ENCODE measurements around the gene PTN.

Gene PTN

GRCh38 chr7:137297551-137298463 lies 45.7 kb downstream of the PTN start:
- Histone ChIP-seq H3K79me2 (ENCODE audit: control insufficient read depth, low read length) (no peaks in the 10 kb centered on the region), H3K9me3 (ENCODE audit: control insufficient read depth, insufficient read depth, low read length) (no peaks in the 10 kb centered on the region), H3K36me3 (ENCODE audit: control insufficient read depth, low read length) (no peaks in the 10 kb centered on the region), H3K9me2 (replicated peaks; ENCODE audit: control insufficient read depth, low read length) (no peaks in the 10 kb centered on the region; the same call in 1 of the 2 replicates), H3K4me1 (ENCODE audit: control insufficient read depth, low read length) (no peaks in the 10 kb centered on the region), H3F3A (ENCODE audit: control insufficient read depth, insufficient read depth) (no peaks in the 10 kb centered on the region), H3K27me3 (ENCODE audit: control insufficient read depth, low read length) (no peaks in the 10 kb centered on the region), H3K4me3 (ENCODE audit: low read length) (no peak overlapping the region), H3K4me2 (ENCODE audit: low read length) (no peak overlapping the region), H4K20me1 (ENCODE audit: control insufficient read depth, insufficient read depth, low read depth, low read length) (no peaks in the 10 kb centered on the region), H3K27ac (ENCODE audit: low read depth, low read length) (no peak overlapping the region)
- TF ChIP-seq EZH2phosphoT487 (IDR thresholded peaks at IDR 0.05; ENCODE audit: borderline replicate concordance, low read length) (no peak), CTCF (IDR thresholded peaks at IDR 0.05; ENCODE audit: low read depth, low read length, poor library complexity, severe bottlenecking) (no peak)

- Histone ChIP-seq H3K36me3 (ENCODE audit: control insufficient read depth, low read length) (no peaks in the 10 kb centered on the region), H3K9me2 (replicated peaks; ENCODE audit: control insufficient read depth, low read length) (no peaks in the 10 kb centered on the region; the same call in 1 of the 2 replicates), H3K27me3 (ENCODE audit: control insufficient read depth, low read length) (no peaks in the 10 kb centered on the region), H3K4me2 (ENCODE audit: low read length) (no peak overlapping the region), H4K20me1 (ENCODE audit: control insufficient read depth, insufficient read depth, low read depth, low read length) (no peaks in the 10 kb centered on the region), H3K4me1 (ENCODE audit: control insufficient read depth, low read length) (no peaks in the 10 kb centered on the region), H3K9me3 (ENCODE audit: control insufficient read depth, insufficient read depth, low read length) (no peaks in the 10 kb centered on the region), H3K27ac (ENCODE audit: low read depth, low read length) (no peak overlapping the region), H3K4me3 (ENCODE audit: low read length) (no peak overlapping the region), H3F3A (ENCODE audit: control insufficient read depth, insufficient read depth) (no peaks in the 10 kb centered on the region), H3K79me2 (ENCODE audit: control insufficient read depth, low read length) (no peaks in the 10 kb centered on the region)
- TF ChIP-seq EZH2phosphoT487 (IDR thresholded peaks at IDR 0.05; ENCODE audit: borderline replicate concordance, low read length) (no peak), CTCF (IDR thresholded peaks at IDR 0.05; ENCODE audit: low read depth, low read length, poor library complexity, severe bottlenecking) (no peak)
Observed at GRCh38 chr7:137296576-137296975, 47.0 kb downstream of the PTN start.

GRCh38 chr7:137295739-137296324 lies 47.7 kb downstream of the PTN start:
- no peaks in the 10 kb centered on the region for H3K9me3 ChIP-seq (ENCODE audit: control insufficient read depth, insufficient read depth, low read length)
- H3K27me3 ChIP-seq (ENCODE audit: control insufficient read depth, low read length) = no peaks in the 10 kb centered on the region
- H3K79me2 ChIP-seq (ENCODE audit: control insufficient read depth, low read length) = no peaks in the 10 kb centered on the region

More at GRCh38 chr7:137295739-137296324, 47.7 kb downstream of the PTN start:
- TF ChIP-seq EZH2phosphoT487 (IDR thresholded peaks at IDR 0.05; ENCODE audit: borderline replicate concordance, low read length) (no peak), CTCF (IDR thresholded peaks at IDR 0.05; ENCODE audit: low read depth, low read length, poor library complexity, severe bottlenecking) (no peak)
- no peak overlapping the region for H3K27ac ChIP-seq (ENCODE audit: low read depth, low read length)
- H3K4me3 ChIP-seq (ENCODE audit: low read length) = no peak overlapping the region
- H3K4me1 ChIP-seq (ENCODE audit: control insufficient read depth, low read length) = no peaks in the 10 kb centered on the region
- H4K20me1 ChIP-seq (ENCODE audit: control insufficient read depth, insufficient read depth, low read depth, low read length) = no peaks in the 10 kb centered on the region
- H3K4me2 ChIP-seq (ENCODE audit: low read length) = no peak overlapping the region
- H3K36me3 ChIP-seq (ENCODE audit: control insufficient read depth, low read length) = no peaks in the 10 kb centered on the region
- H3K9me2 ChIP-seq (replicated peaks; ENCODE audit: control insufficient read depth, low read length) = no peaks in the 10 kb centered on the region; the same call in 1 of the 2 replicates
- H3F3A ChIP-seq (ENCODE audit: control insufficient read depth, insufficient read depth) = no peaks in the 10 kb centered on the region
